ENCODE measurements around the gene SELENON. TPM values are rescaled to one million over a fixed set of nuclear protein-coding genes. Genes with fewer than 3 reads are reported as not detected.

Gene SELENON
- total RNA-seq, 1 experiment from 2014 or later = 38.3 TPM

GRCh38 chr1:25803368-25803767 is 3.4 kb downstream of the SELENON start:
- no peak for DNase-seq (ENCODE audit: low read depth, low spot score)
- in situ Hi-C loops (cut with HindIII; ENCODE audit: low pct_unique_long_range_greater_than_20kb, low sequenced_read_pairs) = no loop called here

- in situ Hi-C loops (cut with HindIII; ENCODE audit: low pct_unique_long_range_greater_than_20kb, low sequenced_read_pairs) = no loop called here
- DNase-seq (ENCODE audit: low read depth, low spot score) = peak; percentile 38
Observed at GRCh38 chr1:25804244-25804963, 4.4 kb downstream of the SELENON start.

- no peak for DNase-seq (ENCODE audit: low read depth, low spot score)
- in situ Hi-C loops (cut with HindIII; ENCODE audit: low pct_unique_long_range_greater_than_20kb, low sequenced_read_pairs) = no loop called here
Observed at GRCh38 chr1:25804964-25805862, 5.2 kb downstream of the SELENON start.

GRCh38 chr1:25805863-25806225 is 5.9 kb downstream of the SELENON start:
- in situ Hi-C loops (cut with HindIII; ENCODE audit: low pct_unique_long_range_greater_than_20kb, low sequenced_read_pairs) = no loop called here
- DNase-seq (ENCODE audit: low read depth, low spot score) = peak; percentile 78

- DNase-seq (ENCODE audit: low read depth, low spot score) = no peak
- in situ Hi-C loops (cut with HindIII; ENCODE audit: low pct_unique_long_range_greater_than_20kb, low sequenced_read_pairs) = no loop called here
Observed at GRCh38 chr1:25806418-25806817, 6.4 kb downstream of the SELENON start.

- in situ Hi-C loops (cut with HindIII; ENCODE audit: low pct_unique_long_range_greater_than_20kb, low sequenced_read_pairs) = no loop called here
- DNase-seq (ENCODE audit: low read depth, low spot score) = no peak
Observed at GRCh38 chr1:25807480-25808390, 7.7 kb downstream of the SELENON start.

GRCh38 chr1:25808481-25809244 is 8.7 kb downstream of the SELENON start:
- in situ Hi-C loops (cut with HindIII; ENCODE audit: low pct_unique_long_range_greater_than_20kb, low sequenced_read_pairs) = no loop called here
- no peak for DNase-seq (ENCODE audit: low read depth, low spot score)

GRCh38 chr1:25809283-25809926 is 9.4 kb downstream of the SELENON start:
- DNase-seq (ENCODE audit: low read depth, low spot score) = no peak
- in situ Hi-C loops (cut with HindIII; ENCODE audit: low pct_unique_long_range_greater_than_20kb, low sequenced_read_pairs) = no loop called here

GRCh38 chr1:25809929-25810328 is 9.9 kb downstream of the SELENON start:
- in situ Hi-C loops (cut with HindIII; ENCODE audit: low pct_unique_long_range_greater_than_20kb, low sequenced_read_pairs) = no loop called here
- DNase-seq (ENCODE audit: low read depth, low spot score) = no peak

GRCh38 chr1:25810341-25811299 is 10.6 kb downstream of the SELENON start:
- DNase-seq (ENCODE audit: low read depth, low spot score) = peak; percentile 56
- in situ Hi-C loops (cut with HindIII; ENCODE audit: low pct_unique_long_range_greater_than_20kb, low sequenced_read_pairs) = no loop called here

- DNase-seq (ENCODE audit: low read depth, low spot score) = no peak
- in situ Hi-C loops (cut with HindIII; ENCODE audit: low pct_unique_long_range_greater_than_20kb, low sequenced_read_pairs) = no loop called here
Observed at GRCh38 chr1:25811384-25812082, 11.5 kb downstream of the SELENON start.

- no peak for DNase-seq (ENCODE audit: low read depth, low spot score)
- in situ Hi-C loops (cut with HindIII; ENCODE audit: low pct_unique_long_range_greater_than_20kb, low sequenced_read_pairs) = no loop called here
Observed at GRCh38 chr1:25813071-25813733, 13.2 kb downstream of the SELENON start.

- in situ Hi-C loops (cut with HindIII; ENCODE audit: low pct_unique_long_range_greater_than_20kb, low sequenced_read_pairs) = no loop called here
- no peak for DNase-seq (ENCODE audit: low read depth, low spot score)
Observed at GRCh38 chr1:25813734-25814471, 13.9 kb downstream of the SELENON start.

GRCh38 chr1:25814549-25815087 is 14.6 kb downstream of the SELENON start:
- in situ Hi-C loops (cut with HindIII; ENCODE audit: low pct_unique_long_range_greater_than_20kb, low sequenced_read_pairs) = no loop called here
- no peak for DNase-seq (ENCODE audit: low read depth, low spot score)

Measured in SK-MEL-5 (cell line).